Mucosa of descending colon (tissue), 3 donors: ENCODE results near the gene OPRD1. TPM values are rescaled to one million over a fixed set of nuclear protein-coding genes. Genes with fewer than 3 reads are reported as not detected.

ENCODE experiments used
- ATAC-seq: fragments of 200-7000 bp; cut with Tn5 transposase; one replicate; pipeline ENCODE4 v1.9.1; 2020; ENCODE audit warnings: mild to moderate bottlenecking, moderate library complexity
- DNase-seq, 3 donors: peaks; one replicate each; pipeline ENCODE4 v3.0.0-alpha.2; 2020
- H3K36me3 ChIP-seq: fragments of 200-600 bp; one replicate; pipeline ENCODE4 v1.8.0; 2021; ENCODE audit warnings: low read depth, mild to moderate bottlenecking
- H3K4me1 ChIP-seq: fragments of 200-600 bp; one replicate; pipeline ENCODE4 v1.8.0; 2021; ENCODE audit warnings: low read depth, mild to moderate bottlenecking
- H3K4me3 ChIP-seq: fragments of 200-600 bp; one replicate; pipeline ENCODE4 v1.8.0; 2021; ENCODE audit warnings: mild to moderate bottlenecking
- H3K9me3 ChIP-seq: fragments of 200-600 bp; one replicate; pipeline ENCODE4 v1.8.0; 2021; ENCODE audit warnings: mild to moderate bottlenecking
- CTCF ChIP-seq: fragments of 200-600 bp; IDR thresholded peaks from one replicate; pipeline ENCODE4 v1.8.0; 2022; ENCODE audit warnings: antibody characterized with exemption, mild to moderate bottlenecking
- intact Hi-C, 2 donors: fragments of 100-400 bp; cut with DNase I in 1 of 2; cut with micrococcal nuclease in 1 of 2; formaldehyde crosslinking; loops; one replicate each; pipeline versions ENCODE4 v1.11.0 to v1.11.1; 2022; cut with DNase I, micrococcal nuclease
- total RNA-seq, 3 donors: library from RNA; stranded (reverse); fragmentation: NEBNext Ultra II Directional in 2 of 3; extraction: Animal tissue kit (Norgen Biotek cat#: 25700) in 2 of 3; gene quantifications; one replicate each; pipeline versions ENCODE4 v1.2.1 to v1.2.4, GENCODE V29; 2021 to 2023
- donor health status: DM: no; HTN: no; CAD: no; lungs with moderate emphysema.
- donor health status: DM: no; HTN: no; CAD: no.
- donor health status: DM: no; HTN: yes; CAD: no.

OPRD1 gene
- total RNA-seq, 3 donors from 2014 or later, result 0.06 to 1.1 (median 0.48) TPM

- Histone ChIP-seq H3K4me1 (no peaks in the 10 kb centered on the region), H3K4me3 (no peak overlapping the region), H3K9me3 (no peaks in the 10 kb centered on the region), H3K36me3 (no peaks in the 10 kb centered on the region)
- ATAC-seq, result peak; percentile 92
- TF ChIP-seq CTCF, result peak; percentile 75
- intact Hi-C loops, result loop anchor here (10.0 kb wide), 2 partner anchors 92 to 352 kb away; no protein-coding TSS in a partner anchor
- DNase-seq, result peak; percentile 59 to 83 (median 79)
Observed at GRCh38 chr1:28877132-28877781, 65.3 kb downstream of the OPRD1 start.

- intact Hi-C loops, result loop anchor here (10.0 kb wide), 2 partner anchors 94 to 354 kb away; no protein-coding TSS in a partner anchor
- Histone ChIP-seq H3K4me3 (no peak overlapping the region), H3K9me3 (no peaks in the 10 kb centered on the region), H3K4me1 (no peaks in the 10 kb centered on the region), H3K36me3 (no peaks in the 10 kb centered on the region)
- no peak for TF ChIP-seq CTCF
- ATAC-seq (no peak), DNase-seq (no peak)
Observed at GRCh38 chr1:28878796-28879195, 66.8 kb downstream of the OPRD1 start.

DNA sequence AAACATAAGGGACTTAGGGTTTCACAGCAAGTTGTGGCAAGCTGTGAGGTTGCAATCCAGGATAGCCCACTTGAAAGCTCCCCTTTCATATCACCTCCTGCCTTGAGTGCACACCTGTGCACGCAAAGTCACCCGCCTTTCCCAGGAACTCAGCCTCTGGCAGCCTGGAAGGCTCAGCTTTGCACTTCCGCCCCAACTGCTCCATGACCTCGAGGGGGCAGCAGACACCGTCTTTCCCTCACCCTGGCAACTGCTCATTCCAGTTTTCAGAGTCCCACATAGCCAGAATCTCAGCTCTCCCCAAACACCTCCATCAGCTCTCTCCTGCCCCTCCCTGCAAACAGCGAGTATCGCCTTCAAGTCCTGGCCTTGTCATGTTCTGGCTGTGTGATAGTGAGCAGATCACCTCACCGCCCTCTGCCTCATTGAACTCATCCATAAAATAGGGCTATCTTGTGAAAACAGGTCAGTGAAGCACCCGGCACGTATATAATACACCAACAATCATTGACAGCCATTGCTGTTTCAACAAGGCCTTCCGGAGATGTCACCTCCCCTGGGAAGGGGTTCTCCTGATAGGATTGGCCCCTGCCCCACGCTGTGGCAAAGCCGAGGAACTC, 70.1 kb downstream of the OPRD1 start:
- peaks cover 12% of the 10 kb centered on the region for H3K4me1 ChIP-seq
- H3K4me3 ChIP-seq, result no peak overlapping the region
- H3K36me3 ChIP-seq, result no peaks in the 10 kb centered on the region
- peak; percentile 77 for TF ChIP-seq CTCF
- no peaks in the 10 kb centered on the region for H3K9me3 ChIP-seq
- peak; percentile 73 for ATAC-seq
- DNase-seq, result peak; percentile 86 to 93 (median 91)
- intact Hi-C loops, result loop anchor here in 1 of 2 donors (5.0 kb wide), 2 partner anchors 150 to 320 kb away; no protein-coding TSS in a partner anchor

DNA sequence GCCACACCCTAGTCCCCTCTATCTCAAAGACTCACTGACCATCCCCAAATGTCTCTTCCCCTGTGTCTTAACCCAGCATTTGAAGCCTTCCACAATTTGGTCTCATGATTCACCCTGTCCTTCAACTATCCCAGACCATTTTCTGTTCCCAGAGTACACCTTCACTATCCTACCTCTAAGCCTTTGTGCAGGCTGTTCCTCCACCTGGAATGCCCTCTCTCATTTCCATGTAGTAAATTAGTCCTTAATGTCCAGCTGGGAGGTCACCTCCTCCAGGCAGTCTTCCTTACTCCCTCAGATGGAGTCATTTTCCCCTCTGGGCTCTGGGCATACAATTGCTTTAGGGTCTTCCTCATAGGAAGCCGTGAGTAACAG, 71.3 kb downstream of the OPRD1 start:
- ATAC-seq, result no peak
- intact Hi-C loops, result loop anchor here in 1 of 2 donors (5.0 kb wide), 2 partner anchors 149 to 319 kb away; no protein-coding TSS in a partner anchor
- TF ChIP-seq CTCF, result no peak
- DNase-seq, result no peak
- H3K4me1 ChIP-seq, result peaks cover 17% of the 10 kb centered on the region
- no peaks in the 10 kb centered on the region for H3K36me3 ChIP-seq
- no peaks in the 10 kb centered on the region for H3K9me3 ChIP-seq
- H3K4me3 ChIP-seq, result no peak overlapping the region

- intact Hi-C loops, result loop anchor here in 1 of 2 donors (5.0 kb wide), 1 partner anchor 317 kb away; no protein-coding TSS in a partner anchor
- TF ChIP-seq CTCF, result no peak
- peaks cover 20% of the 10 kb centered on the region for H3K4me1 ChIP-seq
- H3K36me3 ChIP-seq, result no peaks in the 10 kb centered on the region
- H3K9me3 ChIP-seq, result no peaks in the 10 kb centered on the region
- no peak overlapping the region for H3K4me3 ChIP-seq
- ATAC-seq (no peak), DNase-seq (no peak)
Observed at GRCh38 chr1:28885472-28885877, 73.5 kb downstream of the OPRD1 start.
